Measurements from ENCODE around the gene C3orf22. TPM values are rescaled to one million over a fixed set of nuclear protein-coding genes. Genes with fewer than 3 reads are reported as not detected.

C3orf22 gene
- total and polyA plus RNA-seq, 5 experiments from 2014 or later: not detected

DNA sequence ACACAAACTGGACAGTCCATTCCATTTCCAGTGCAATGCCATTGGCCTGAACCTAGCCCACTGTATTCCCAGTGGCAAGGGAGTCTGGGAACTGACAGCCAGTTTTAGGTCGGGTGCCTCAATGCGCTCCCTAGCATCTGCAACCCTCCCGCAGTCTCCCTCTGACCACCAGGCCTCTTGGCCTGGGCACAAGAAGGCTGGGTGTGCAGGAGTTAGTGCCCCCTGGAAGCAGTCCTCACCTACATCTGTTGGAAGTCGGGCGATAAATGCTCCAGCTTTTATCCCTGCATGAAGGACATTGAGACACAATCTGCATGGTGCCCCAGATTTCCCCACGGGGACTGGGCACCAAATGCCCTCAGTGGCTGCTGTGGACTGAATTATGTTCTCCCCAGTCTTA is 12.7 kb downstream of the C3orf22 start:
- H3K9me3 Mint-ChIP-seq: peaks cover 0 to 1% (median 0%) of the 10 kb centered on the region in 9 donors
- peaks cover 0 to 14% (median 4%) of the 10 kb centered on the region in 5 donors for H3K27me3 Mint-ChIP-seq
- H3K36me3 Mint-ChIP-seq: no peaks in the 10 kb centered on the region
- H3K4me3 Mint-ChIP-seq: no peak overlapping the region
- no peak overlapping the region for H3K27ac Mint-ChIP-seq
- POLR2A ChIA-PET: no interaction called here
- H3K4me1 Mint-ChIP-seq: peaks cover 0 to 3% (median 1%) of the 10 kb centered on the region in 4 donors
- ATAC-seq (no peak), DNase-seq (peak in 2 of 10 donors; percentile 10 to 45)

DNA sequence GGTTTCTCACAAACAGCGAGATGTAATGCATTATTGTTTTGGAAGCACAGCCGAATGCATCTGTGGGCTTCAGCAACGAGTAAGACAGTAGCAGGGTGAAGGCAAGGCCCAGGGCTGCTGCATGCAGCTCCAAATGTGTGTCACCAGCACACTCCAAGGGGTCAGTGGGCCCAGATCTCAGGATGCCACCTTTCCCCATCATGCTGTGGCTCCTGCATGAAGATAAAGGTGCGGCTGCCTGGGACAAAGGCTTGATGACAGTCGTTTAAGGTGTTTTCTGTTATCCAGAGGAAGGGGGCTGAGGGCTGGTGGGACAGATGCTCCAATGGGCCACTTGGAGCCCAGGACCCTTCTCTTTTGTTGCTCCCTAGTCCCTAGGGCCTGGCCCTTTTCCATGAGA is 13.2 kb downstream of the C3orf22 start:
- Mint-ChIP-seq H3K4me1 (peaks cover 0 to 5% (median 4%) of the 10 kb centered on the region in 4 donors), H3K9me3 (peaks cover 0 to 1% (median 0%) of the 10 kb centered on the region in 9 donors), H3K36me3 (no peaks in the 10 kb centered on the region), H3K27ac (peak overlapping the region in 1 of 10 donors; percentile 5), H3K4me3 (no peak overlapping the region), H3K27me3 (peaks cover 0 to 14% (median 3%) of the 10 kb centered on the region in 5 donors)
- ATAC-seq (no peak), DNase-seq (peak in 1 of 10 donors; percentile 30)
- POLR2A ChIA-PET: no interaction called here

DNA sequence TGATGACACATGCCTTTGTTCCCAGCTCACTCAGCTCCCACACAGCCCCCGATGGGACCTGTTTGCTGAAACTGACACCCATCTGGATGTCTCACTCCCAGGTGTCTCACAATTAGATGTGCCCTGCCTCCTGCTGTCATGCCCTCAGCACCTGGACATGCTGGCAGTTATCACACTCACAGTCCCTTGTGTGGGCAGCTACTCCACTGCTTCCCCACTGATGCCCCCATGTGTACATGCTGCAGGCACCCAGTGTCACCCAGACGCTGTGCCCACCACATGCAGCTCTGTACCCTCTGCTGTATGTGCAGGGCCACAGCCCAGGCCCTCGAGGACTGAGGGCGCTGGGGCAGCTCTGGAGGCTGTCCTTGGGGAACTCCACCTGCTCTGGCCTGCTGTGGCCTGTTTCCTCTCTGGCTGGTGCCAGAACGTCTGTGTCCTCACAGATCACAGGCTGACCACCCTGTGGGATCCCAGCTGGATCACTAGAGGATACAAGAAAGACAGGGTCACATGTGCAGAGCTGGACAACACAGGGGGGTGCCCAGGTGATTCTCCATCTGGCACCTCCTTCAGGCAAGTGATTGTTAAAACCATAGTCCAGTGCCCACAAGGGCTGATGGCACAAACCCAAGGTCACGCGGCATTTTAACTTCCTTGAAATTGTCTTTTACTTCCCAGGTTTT is 14.0 kb downstream of the C3orf22 start:
- peak in 1 of 10 donors; percentile 48 for DNase-seq
- POLR2A ChIA-PET: no interaction called here
- peaks cover 0 to 1% (median 0%) of the 10 kb centered on the region in 9 donors for H3K9me3 Mint-ChIP-seq
- H3K4me1 Mint-ChIP-seq: peaks cover 0 to 9% (median 6%) of the 10 kb centered on the region in 4 donors
- no peak overlapping the region for H3K4me3 Mint-ChIP-seq
- no peak for ATAC-seq
- H3K36me3 Mint-ChIP-seq: no peaks in the 10 kb centered on the region
- no peak overlapping the region for H3K27ac Mint-ChIP-seq
- peaks cover 0 to 18% (median 4%) of the 10 kb centered on the region in 5 donors for H3K27me3 Mint-ChIP-seq

DNA sequence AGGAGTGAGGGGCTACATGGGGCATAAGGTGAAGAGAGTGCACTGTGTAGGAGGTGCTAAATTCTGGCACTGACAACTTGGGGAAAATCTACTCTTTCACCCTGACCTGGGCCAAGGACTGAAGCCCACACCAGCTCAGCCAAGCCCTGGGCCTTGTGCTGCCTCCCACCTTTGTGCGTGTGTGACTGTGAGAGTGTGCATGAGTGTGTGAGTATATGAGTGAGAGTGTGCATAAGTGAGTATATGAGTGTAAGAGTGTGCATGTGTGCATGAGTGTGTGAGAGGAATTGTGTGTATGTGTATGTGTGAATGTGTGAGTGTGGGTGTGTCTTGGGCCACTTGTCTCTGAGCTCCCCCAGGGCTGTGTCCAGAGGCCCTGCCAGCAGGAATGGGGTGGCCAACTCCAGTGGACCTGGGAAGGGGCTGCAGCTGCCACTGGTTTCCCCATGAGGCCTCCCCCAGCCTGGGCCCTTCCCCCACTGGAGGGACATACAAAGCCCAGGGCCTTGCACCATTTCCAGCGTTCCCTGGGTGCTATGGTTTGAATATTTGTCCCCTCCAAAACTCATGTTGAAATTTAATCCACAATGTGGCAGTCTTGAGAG is 15.2 kb downstream of the C3orf22 start:
- H3K4me1 Mint-ChIP-seq: peaks cover 0 to 9% (median 6%) of the 10 kb centered on the region in 4 donors
- no peak overlapping the region for H3K4me3 Mint-ChIP-seq
- no peak for ATAC-seq
- peak in 1 of 10 donors; percentile 48 for DNase-seq
- POLR2A ChIA-PET: no interaction called here
- peaks cover 0 to 20% (median 4%) of the 10 kb centered on the region in 5 donors for H3K27me3 Mint-ChIP-seq
- H3K36me3 Mint-ChIP-seq: no peaks in the 10 kb centered on the region
- peaks cover 0 to 1% (median 0%) of the 10 kb centered on the region in 9 donors for H3K9me3 Mint-ChIP-seq
- H3K27ac Mint-ChIP-seq: no peak overlapping the region

DNA sequence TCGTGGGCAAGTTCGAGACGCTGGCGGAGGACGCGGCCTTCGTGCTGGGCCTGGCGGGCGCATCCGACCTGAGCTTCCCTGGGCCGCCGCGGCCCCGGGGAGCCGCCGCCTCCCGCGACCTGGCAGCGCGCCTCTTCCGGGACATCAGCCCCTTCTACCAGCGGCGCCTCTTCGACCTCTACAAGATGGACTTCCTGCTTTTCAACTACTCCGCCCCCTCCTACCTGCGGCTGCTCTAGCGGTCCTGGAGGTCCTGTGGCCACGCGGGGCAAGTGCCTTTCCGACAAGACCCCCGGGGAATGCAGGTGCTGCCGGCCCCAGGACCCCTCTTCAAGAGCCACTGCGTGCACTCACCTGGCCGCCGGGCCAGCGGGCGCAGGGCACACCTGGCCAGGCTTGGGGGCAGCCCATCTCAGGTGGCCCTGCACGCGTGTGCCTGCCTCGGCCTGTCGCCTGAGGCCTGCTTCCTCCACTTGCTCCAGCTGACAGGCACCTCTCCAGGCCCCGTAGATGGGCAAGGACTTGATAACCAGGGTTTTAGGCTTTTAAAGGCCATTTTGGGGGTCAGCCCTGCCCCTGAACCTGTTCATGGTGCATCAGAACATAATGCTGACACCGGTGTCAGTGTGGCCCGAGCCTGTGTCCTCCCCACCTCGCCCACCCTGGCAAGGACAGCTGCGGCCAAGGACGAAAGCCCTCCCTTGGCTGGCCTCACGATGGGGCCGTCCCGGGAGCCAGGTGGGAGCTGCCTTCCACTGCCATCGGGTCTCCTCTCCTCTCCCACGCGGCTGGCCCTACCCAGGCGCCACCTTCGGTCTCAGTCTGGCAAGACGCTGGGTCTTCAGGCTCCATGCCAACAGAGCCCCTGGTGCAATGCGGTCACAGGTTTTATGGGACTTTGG is 16.1 kb downstream of the C3orf22 start:
- ATAC-seq (no peak), DNase-seq (peak in 2 of 10 donors; percentile 13 to 61)
- peaks cover 0 to 20% (median 4%) of the 10 kb centered on the region in 5 donors for H3K27me3 Mint-ChIP-seq
- H3K9me3 Mint-ChIP-seq: peaks cover 0 to 1% (median 0%) of the 10 kb centered on the region in 9 donors
- H3K27ac Mint-ChIP-seq: no peak overlapping the region
- POLR2A ChIA-PET: no interaction called here
- no peak overlapping the region for H3K4me3 Mint-ChIP-seq
- H3K4me1 Mint-ChIP-seq: peaks cover 0 to 9% (median 5%) of the 10 kb centered on the region in 4 donors
- no peaks in the 10 kb centered on the region for H3K36me3 Mint-ChIP-seq

DNA sequence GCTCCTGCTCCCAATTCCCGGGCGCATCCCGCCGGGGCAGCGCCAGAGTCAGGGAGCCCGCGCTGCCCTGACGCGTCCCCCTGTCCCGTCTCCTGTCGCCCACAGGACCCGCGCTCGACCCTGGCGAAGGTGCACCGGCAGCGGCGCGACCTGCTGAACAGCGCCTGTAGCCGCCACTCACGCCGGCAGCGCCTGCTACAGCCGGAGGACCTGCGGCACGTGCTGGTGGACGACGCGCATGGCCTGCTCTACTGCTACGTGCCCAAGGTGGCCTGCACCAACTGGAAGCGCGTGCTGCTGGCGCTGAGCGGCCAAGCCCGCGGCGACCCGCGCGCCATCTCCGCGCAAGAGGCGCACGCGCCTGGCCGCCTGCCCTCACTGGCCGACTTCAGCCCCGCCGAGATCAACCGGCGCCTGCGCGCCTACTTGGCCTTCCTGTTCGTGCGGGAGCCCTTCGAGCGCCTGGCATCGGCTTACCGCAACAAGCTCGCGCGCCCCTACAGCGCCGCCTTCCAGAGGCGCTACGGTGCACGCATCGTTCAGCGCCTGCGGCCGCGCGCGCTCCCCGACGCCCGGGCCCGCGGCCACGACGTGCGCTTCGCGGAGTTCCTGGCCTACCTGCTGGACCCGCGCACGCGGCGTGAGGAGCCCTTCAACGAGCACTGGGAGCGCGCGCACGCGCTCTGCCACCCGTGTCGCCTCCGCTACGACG is 16.9 kb downstream of the C3orf22 start:
- POLR2A ChIA-PET: no interaction called here
- H3K4me1 Mint-ChIP-seq: peaks cover 0 to 9% (median 5%) of the 10 kb centered on the region in 4 donors
- DNase-seq (peak in 2 of 10 donors; percentile 7 to 27), ATAC-seq (no peak)
- H3K27ac Mint-ChIP-seq: no peak overlapping the region
- no peak overlapping the region for H3K4me3 Mint-ChIP-seq
- no peaks in the 10 kb centered on the region for H3K36me3 Mint-ChIP-seq
- H3K9me3 Mint-ChIP-seq: peaks cover 0 to 1% (median 0%) of the 10 kb centered on the region in 9 donors
- peaks cover 0 to 20% (median 8%) of the 10 kb centered on the region in 5 donors for H3K27me3 Mint-ChIP-seq

DNA sequence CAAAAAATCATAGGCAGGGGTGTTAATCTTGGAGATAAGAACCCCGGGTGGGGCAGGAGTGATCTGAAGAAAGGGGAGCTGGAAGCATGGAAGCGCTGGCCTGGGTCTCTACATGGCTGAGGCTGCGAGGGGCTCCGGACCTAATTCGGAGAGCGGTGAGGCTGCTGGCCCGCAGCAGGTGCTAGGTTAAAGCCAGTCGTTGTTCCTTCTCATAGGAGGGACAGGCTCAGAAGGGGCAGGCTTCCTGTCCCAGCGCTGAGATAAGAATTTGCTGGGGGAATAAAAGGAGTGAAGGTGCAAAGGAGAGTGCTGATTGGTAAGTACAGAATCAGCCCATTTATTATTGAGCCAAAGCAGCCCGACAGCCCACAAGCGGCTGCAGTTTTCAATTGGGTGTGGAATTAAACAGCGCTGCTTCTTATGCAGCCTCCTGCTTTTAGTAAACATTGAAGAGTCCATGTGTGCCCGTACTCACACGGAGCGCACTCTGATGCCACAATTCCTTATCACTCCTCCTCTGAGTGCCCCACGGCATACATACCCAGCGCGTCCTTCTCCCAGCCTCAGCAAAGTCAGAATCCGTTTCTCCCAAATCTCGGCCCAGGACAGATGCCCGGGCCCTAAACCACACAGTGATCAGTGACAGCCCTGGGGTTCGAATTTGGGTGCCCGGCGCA is 17.6 kb downstream of the C3orf22 start:
- no peak overlapping the region for H3K4me3 Mint-ChIP-seq
- H3K27me3 Mint-ChIP-seq: peaks cover 0 to 18% (median 6%) of the 10 kb centered on the region in 5 donors
- peaks cover 0 to 1% (median 0%) of the 10 kb centered on the region in 9 donors for H3K9me3 Mint-ChIP-seq
- H3K27ac Mint-ChIP-seq: peak overlapping the region in 1 of 10 donors; percentile 9
- peaks cover 0 to 9% (median 5%) of the 10 kb centered on the region in 4 donors for H3K4me1 Mint-ChIP-seq
- no peak for ATAC-seq
- POLR2A ChIA-PET: no interaction called here
- peak in 1 of 10 donors; percentile 8 for DNase-seq
- H3K36me3 Mint-ChIP-seq: no peaks in the 10 kb centered on the region

DNA sequence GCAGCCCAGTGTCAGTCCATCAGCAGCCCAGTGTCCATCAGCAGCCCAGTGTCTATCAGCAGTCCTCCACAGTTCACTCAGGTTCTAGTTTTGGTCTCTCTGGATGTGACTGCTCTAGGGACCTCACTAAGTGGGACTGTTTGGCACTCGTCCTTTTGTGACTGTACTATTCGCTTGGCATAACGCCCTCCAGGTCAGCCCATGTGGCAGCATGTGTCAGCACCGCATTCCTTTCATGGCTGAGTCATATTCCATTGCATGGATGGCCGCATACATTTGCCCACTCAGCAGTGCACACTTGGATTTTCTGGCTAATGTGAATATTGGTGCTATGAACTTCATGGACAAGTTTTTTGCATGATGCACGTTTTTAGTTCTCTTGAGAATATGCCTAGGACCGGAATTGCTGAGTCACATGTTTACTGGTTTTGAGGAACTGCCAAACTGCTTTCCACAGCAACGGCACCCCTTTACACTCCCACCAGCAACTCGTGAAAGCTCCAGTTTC is 18.3 kb downstream of the C3orf22 start:
- DNase-seq: peak in 2 of 10 donors; percentile 0 to 28
- Mint-ChIP-seq H3K27me3 (peaks cover 0 to 19% (median 8%) of the 10 kb centered on the region in 5 donors), H3K9me3 (peaks cover 0 to 1% (median 0%) of the 10 kb centered on the region in 9 donors), H3K4me1 (peaks cover 0 to 9% (median 5%) of the 10 kb centered on the region in 4 donors), H3K36me3 (no peaks in the 10 kb centered on the region), H3K4me3 (no peak overlapping the region), H3K27ac (peak overlapping the region in 1 of 10 donors; percentile 9)
- POLR2A ChIA-PET: no interaction called here
- no peak for ATAC-seq

DNA sequence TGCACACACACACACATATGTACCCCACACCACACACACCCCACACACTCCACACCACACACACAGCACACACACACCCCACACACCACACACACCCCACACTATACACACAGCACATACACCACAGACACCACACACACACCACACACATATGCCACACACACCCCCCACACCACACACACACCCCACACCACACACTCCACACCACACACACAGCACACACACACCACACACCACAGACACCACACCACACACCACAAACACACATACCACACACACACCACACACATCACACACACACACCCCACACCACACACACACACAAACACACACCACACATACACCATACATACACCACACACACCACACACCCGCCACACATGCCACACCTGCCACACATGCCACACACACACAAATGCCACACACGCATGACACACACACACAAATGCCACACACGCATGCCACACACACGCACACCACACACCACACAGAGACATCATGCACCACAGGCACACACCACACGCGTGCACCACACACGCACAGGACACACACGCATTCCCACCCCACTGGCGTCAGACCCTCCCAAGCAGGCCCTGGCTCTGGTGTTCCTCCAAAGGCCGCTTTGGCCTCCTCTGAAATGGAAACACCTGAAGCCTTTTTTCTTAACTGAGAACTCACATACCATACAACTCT is 19.0 kb downstream of the C3orf22 start:
- ATAC-seq (no peak), DNase-seq (peak in 1 of 10 donors; percentile 38)
- Mint-ChIP-seq H3K4me1 (peaks cover 0 to 9% (median 5%) of the 10 kb centered on the region in 4 donors), H3K27ac (peak overlapping the region in 1 of 10 donors; percentile 34), H3K36me3 (no peaks in the 10 kb centered on the region), H3K4me3 (no peak overlapping the region), H3K9me3 (peaks cover 0 to 1% (median 0%) of the 10 kb centered on the region in 9 donors), H3K27me3 (peaks cover 0 to 23% (median 8%) of the 10 kb centered on the region in 5 donors)
- POLR2A ChIA-PET: no interaction called here

DNA sequence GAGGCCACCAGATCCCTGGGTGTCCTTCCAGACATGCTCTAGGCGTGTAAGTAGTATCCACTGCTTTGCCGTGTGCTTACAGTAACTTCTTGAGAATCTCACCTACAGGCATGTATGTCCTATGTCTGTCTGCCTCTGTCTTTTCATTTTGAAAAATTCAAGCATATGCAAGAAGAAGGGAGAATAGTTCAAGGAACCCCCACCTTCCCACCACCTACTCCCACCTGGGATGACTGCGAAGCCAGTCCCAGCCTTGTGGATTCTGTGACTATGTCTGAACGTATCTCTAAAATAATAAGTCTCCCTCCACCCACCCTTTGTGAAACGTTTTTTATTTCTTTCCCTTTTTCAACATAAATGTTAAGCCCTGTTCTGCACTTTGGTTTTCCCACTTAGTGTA is 19.8 kb downstream of the C3orf22 start:
- Mint-ChIP-seq H3K4me3 (no peak overlapping the region), H3K4me1 (peaks cover 0 to 9% (median 5%) of the 10 kb centered on the region in 4 donors), H3K9me3 (peaks cover 0 to 1% (median 0%) of the 10 kb centered on the region in 9 donors), H3K27ac (no peak overlapping the region), H3K27me3 (peaks cover 1 to 28% (median 14%) of the 10 kb centered on the region in 5 donors), H3K36me3 (no peaks in the 10 kb centered on the region)
- POLR2A ChIA-PET: no interaction called here
- ATAC-seq (no peak), DNase-seq (no peak)

DNA sequence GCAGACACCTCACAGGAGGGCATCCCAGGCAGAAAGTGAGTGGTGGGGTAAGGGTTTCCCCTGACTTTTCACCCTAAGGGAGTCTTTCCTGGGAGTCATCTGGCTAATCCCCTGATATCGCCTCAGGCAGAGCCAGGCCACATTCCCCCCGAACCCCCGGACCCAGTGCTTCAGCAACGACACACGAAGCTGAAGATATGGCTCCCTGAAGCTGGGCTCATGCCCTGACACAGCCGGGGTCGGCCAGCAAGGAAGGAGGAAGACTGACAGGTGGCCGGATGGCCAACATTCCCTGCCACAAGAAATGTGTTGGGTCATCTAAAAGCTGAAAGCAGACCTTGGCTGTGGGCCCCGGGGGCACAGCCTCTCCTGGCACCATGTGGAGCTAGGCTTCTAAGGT is 20.4 kb downstream of the C3orf22 start:
- H3K36me3 Mint-ChIP-seq: no peaks in the 10 kb centered on the region
- H3K27ac Mint-ChIP-seq: no peak overlapping the region
- peaks cover 0 to 9% (median 5%) of the 10 kb centered on the region in 4 donors for H3K4me1 Mint-ChIP-seq
- POLR2A ChIA-PET: interaction anchor here (0.5 kb wide), 1 partner anchor 319 kb away, joined by 3 read pairs; no protein-coding TSS in a partner anchor
- peaks cover 1 to 29% (median 14%) of the 10 kb centered on the region in 5 donors for H3K27me3 Mint-ChIP-seq
- DNase-seq (peak in 1 of 10 donors; percentile 58), ATAC-seq (no peak)
- peaks cover 0 to 1% (median 0%) of the 10 kb centered on the region in 9 donors for H3K9me3 Mint-ChIP-seq
- no peak overlapping the region for H3K4me3 Mint-ChIP-seq

All from naive thymus-derived CD8-positive, alpha-beta T cell (primary cell).